BE2C (cell line): Measurements from ENCODE around the gene PIM1.

Source experiments
- DNase-seq: peaks from one replicate; pipeline ENCODE4 v3.0.0-alpha.2; 2020
- H3K27me3 ChIP-seq: fragments of 250-450 bp; sonication (Bioruptor Pico); 2 replicates; pipeline ENCODE4 v1.5.1; 2020; ENCODE audit warnings: mild to moderate bottlenecking
- H3K36me3 ChIP-seq: fragments of 250-450 bp; sonication (Bioruptor Pico); 2 replicates; pipeline ENCODE4 v1.5.1; 2020; ENCODE audit warnings: mild to moderate bottlenecking
- H3K4me1 ChIP-seq: fragments of 250-450 bp; sonication (Bioruptor Pico); 2 replicates; pipeline ENCODE4 v1.5.1; 2020
- H3K4me3 ChIP-seq: 2 replicates; pipeline ENCODE4 v1.5.1; 2011; ENCODE audit warnings: low read depth, low read length
- H3K9me3 ChIP-seq: fragments of 250-450 bp; sonication (Bioruptor Pico); 2 replicates; pipeline ENCODE4 v1.5.1; 2020
- CTCF ChIP-seq: IDR thresholded peaks from 2 replicates; pipeline ENCODE4 v1.5.1; 2012; ENCODE audit warnings: mild to moderate bottlenecking, low read depth, low read length

Gene PIM1

GRCh38 chr6:37168163-37168758 is 1.7 kb upstream of the PIM1 start:
- Histone ChIP-seq H3K4me1 (peaks cover 3% of the 10 kb centered on the region; the same call in 1 of the 2 replicates), H3K9me3 (no peaks in the 10 kb centered on the region), H3K27me3 (no peaks in the 10 kb centered on the region), H3K4me3 (no peak overlapping the region; the same call in 1 of the 2 replicates), H3K36me3 (peaks cover 5% of the 10 kb centered on the region)
- TF ChIP-seq CTCF = no peak
- DNase-seq = no peak

GRCh38 chr6:37168811-37169495 is 999 bp upstream of the PIM1 start:
- Histone ChIP-seq H3K36me3 (peaks cover 12% of the 10 kb centered on the region), H3K9me3 (no peaks in the 10 kb centered on the region), H3K27me3 (no peaks in the 10 kb centered on the region), H3K4me3 (peak overlapping the region; percentile 66), H3K4me1 (peaks cover 3% of the 10 kb centered on the region; the same call in 1 of the 2 replicates)
- TF ChIP-seq CTCF = no peak
- no peak for DNase-seq

GRCh38 chr6:37170273-37171200 is 585 bp downstream of the PIM1 start:
- no peaks in the 10 kb centered on the region for H3K9me3 ChIP-seq
- peaks cover 16% of the 10 kb centered on the region for H3K36me3 ChIP-seq
- DNase-seq = peak; percentile 82
- TF ChIP-seq CTCF = peak; percentile 33
- H3K27me3 ChIP-seq = no peaks in the 10 kb centered on the region
- H3K4me3 ChIP-seq = peak overlapping the region; percentile 87
- peaks cover 3% of the 10 kb centered on the region; the same call in 1 of the 2 replicates for H3K4me1 ChIP-seq

- Histone ChIP-seq H3K36me3 (peaks cover 16% of the 10 kb centered on the region), H3K4me3 (peak overlapping the region; percentile 87), H3K4me1 (peaks cover 3% of the 10 kb centered on the region; the same call in 1 of the 2 replicates), H3K27me3 (no peaks in the 10 kb centered on the region), H3K9me3 (no peaks in the 10 kb centered on the region)
- TF ChIP-seq CTCF = peak; percentile 6; the same call in 1 of the 2 replicates
- peak; percentile 32 for DNase-seq
Measured at GRCh38 chr6:37171201-37171969, 1.4 kb downstream of the PIM1 start.

- Histone ChIP-seq H3K9me3 (no peaks in the 10 kb centered on the region), H3K4me1 (peaks cover 3% of the 10 kb centered on the region; the same call in 1 of the 2 replicates), H3K4me3 (peak overlapping the region; percentile 87), H3K36me3 (peaks cover 16% of the 10 kb centered on the region), H3K27me3 (no peaks in the 10 kb centered on the region)
- DNase-seq = peak; percentile 79
- peak; percentile 92 for TF ChIP-seq CTCF
Measured at GRCh38 chr6:37171970-37172812, 2.2 kb downstream of the PIM1 start.
